Measurements from ENCODE around the gene CLIC1.

The CLIC1 gene

GRCh38 chr6:31765559-31765909 is 29.2 kb upstream of the CLIC1 start:
- Histone ChIP-seq H3K27me3 (replicated peaks; ENCODE audit: control insufficient read depth, insufficient read depth, low read length) (no peaks in the 10 kb centered on the region), H3K36me3 (ENCODE audit: control insufficient read depth, insufficient read depth, low read length) (peaks cover 16% of the 10 kb centered on the region), H3K4me3 (replicated peaks; ENCODE audit: low read depth, low read length) (no peak overlapping the region)
- no peak for TF ChIP-seq CTCF (IDR thresholded peaks at IDR 0.05; ENCODE audit: insufficient read depth, low read length, poor library complexity, severe bottlenecking)
- no peak for DNase-seq (ENCODE audit: extremely low read depth, insufficient read length)

- no peak for TF ChIP-seq CTCF (IDR thresholded peaks at IDR 0.05; ENCODE audit: insufficient read depth, low read length, poor library complexity, severe bottlenecking)
- Histone ChIP-seq H3K27me3 (replicated peaks; ENCODE audit: control insufficient read depth, insufficient read depth, low read length) (no peaks in the 10 kb centered on the region), H3K36me3 (ENCODE audit: control insufficient read depth, insufficient read depth, low read length) (peaks cover 21% of the 10 kb centered on the region), H3K4me3 (replicated peaks; ENCODE audit: low read depth, low read length) (no peak overlapping the region)
- no peak for DNase-seq (ENCODE audit: extremely low read depth, insufficient read length)
Observed at GRCh38 chr6:31764198-31764597, 27.9 kb upstream of the CLIC1 start.

GRCh38 chr6:31763619-31763940 is 27.2 kb upstream of the CLIC1 start:
- Histone ChIP-seq H3K36me3 (ENCODE audit: control insufficient read depth, insufficient read depth, low read length) (peaks cover 21% of the 10 kb centered on the region), H3K27me3 (replicated peaks; ENCODE audit: control insufficient read depth, insufficient read depth, low read length) (no peaks in the 10 kb centered on the region), H3K4me3 (replicated peaks; ENCODE audit: low read depth, low read length) (no peak overlapping the region)
- no peak for DNase-seq (ENCODE audit: extremely low read depth, insufficient read length)
- no peak for TF ChIP-seq CTCF (IDR thresholded peaks at IDR 0.05; ENCODE audit: insufficient read depth, low read length, poor library complexity, severe bottlenecking)

- DNase-seq (ENCODE audit: extremely low read depth, insufficient read length) = no peak
Observed at GRCh38 chr6:31762878-31763618, 26.7 kb upstream of the CLIC1 start.

GRCh38 chr6:31762356-31762755 is 26.0 kb upstream of the CLIC1 start, which contains the start of gene SAPCD1:
TSS of gene SAPCD1 (plus strand) at chr6:31762656. CDS start at chr6:31763055, 399 bp downstream.
- TF ChIP-seq CTCF (IDR thresholded peaks at IDR 0.05; ENCODE audit: insufficient read depth, low read length, poor library complexity, severe bottlenecking) = no peak
- no peak within 1 kb of the TSS for H3K4me3 ChIP-seq (replicated peaks; ENCODE audit: low read depth, low read length)
- no peak for DNase-seq (ENCODE audit: extremely low read depth, insufficient read length)
- H3K36me3 ChIP-seq (ENCODE audit: control insufficient read depth, insufficient read depth, low read length) = peaks cover 23% of the 10 kb centered on the region
- no peaks in the 10 kb centered on the region for H3K27me3 ChIP-seq (replicated peaks; ENCODE audit: control insufficient read depth, insufficient read depth, low read length)

More at GRCh38 chr6:31762878-31763618, 26.7 kb upstream of the CLIC1 start:
- Histone ChIP-seq H3K4me3 (replicated peaks; ENCODE audit: low read depth, low read length) (no peak overlapping the region), H3K36me3 (ENCODE audit: control insufficient read depth, insufficient read depth, low read length) (peaks cover 23% of the 10 kb centered on the region), H3K27me3 (replicated peaks; ENCODE audit: control insufficient read depth, insufficient read depth, low read length) (no peaks in the 10 kb centered on the region)
- no peak for TF ChIP-seq CTCF (IDR thresholded peaks at IDR 0.05; ENCODE audit: insufficient read depth, low read length, poor library complexity, severe bottlenecking)

- no peak overlapping the region for H3K4me3 ChIP-seq (replicated peaks; ENCODE audit: low read depth, low read length)
- peaks cover 23% of the 10 kb centered on the region for H3K36me3 ChIP-seq (ENCODE audit: control insufficient read depth, insufficient read depth, low read length)
- H3K27me3 ChIP-seq (replicated peaks; ENCODE audit: control insufficient read depth, insufficient read depth, low read length) = no peaks in the 10 kb centered on the region
- DNase-seq (ENCODE audit: extremely low read depth, insufficient read length) = no peak
- TF ChIP-seq CTCF (IDR thresholded peaks at IDR 0.05; ENCODE audit: insufficient read depth, low read length, poor library complexity, severe bottlenecking) = no peak
Observed at GRCh38 chr6:31761343-31761742, 25.0 kb upstream of the CLIC1 start.

Data from GM06990 (cell line).